Nephron progenitor cell (in vitro differentiated cells): ENCODE data around the gene MDGA2.

Source experiments
- DNase-seq: peaks from one replicate; pipeline ENCODE4 v3.0.0; 2021
- H3K27ac Mint-ChIP-seq: 2 replicates; pipeline ENCODE4 v1.8.0; 2021; ENCODE audit warnings: mild to moderate bottlenecking, moderate library complexity, mixed read lengths
- H3K27me3 Mint-ChIP-seq: 2 replicates; pipeline ENCODE4 v1.8.0; 2021; ENCODE audit warnings: mild to moderate bottlenecking, low read depth, mixed read lengths; ENCODE audit not compliant: poor library complexity
- H3K36me3 Mint-ChIP-seq: 2 replicates; pipeline ENCODE4 v1.8.0; 2021; ENCODE audit warnings: low read depth, mixed read lengths
- H3K4me1 Mint-ChIP-seq: 2 replicates; pipeline ENCODE4 v1.8.0; 2021; ENCODE audit warnings: mixed read lengths
- H3K4me3 Mint-ChIP-seq: 2 replicates; pipeline ENCODE4 v1.8.0; 2021; ENCODE audit warnings: mild to moderate bottlenecking, moderate library complexity, mixed read lengths
- H3K9me3 Mint-ChIP-seq: 2 replicates; pipeline ENCODE4 v1.8.0; 2021; ENCODE audit warnings: mild to moderate bottlenecking, moderate library complexity, mixed read lengths
- TF ChIP-seq, protein P1 (sequence below): fragments of 200-600 bp; sonication (generic); IDR thresholded peaks from 2 replicates; pipeline ENCODE4 v1.5.0; 2021; ENCODE audit warnings: antibody characterized with exemption

MDGA2 gene

GRCh38 chr14:47705683-47706082 lies 30.3 kb upstream of the MDGA2 start:
- no peak for DNase-seq
- H3K9me3 Mint-ChIP-seq = no peaks in the 10 kb centered on the region
- TF ChIP-seq, protein P1, sequence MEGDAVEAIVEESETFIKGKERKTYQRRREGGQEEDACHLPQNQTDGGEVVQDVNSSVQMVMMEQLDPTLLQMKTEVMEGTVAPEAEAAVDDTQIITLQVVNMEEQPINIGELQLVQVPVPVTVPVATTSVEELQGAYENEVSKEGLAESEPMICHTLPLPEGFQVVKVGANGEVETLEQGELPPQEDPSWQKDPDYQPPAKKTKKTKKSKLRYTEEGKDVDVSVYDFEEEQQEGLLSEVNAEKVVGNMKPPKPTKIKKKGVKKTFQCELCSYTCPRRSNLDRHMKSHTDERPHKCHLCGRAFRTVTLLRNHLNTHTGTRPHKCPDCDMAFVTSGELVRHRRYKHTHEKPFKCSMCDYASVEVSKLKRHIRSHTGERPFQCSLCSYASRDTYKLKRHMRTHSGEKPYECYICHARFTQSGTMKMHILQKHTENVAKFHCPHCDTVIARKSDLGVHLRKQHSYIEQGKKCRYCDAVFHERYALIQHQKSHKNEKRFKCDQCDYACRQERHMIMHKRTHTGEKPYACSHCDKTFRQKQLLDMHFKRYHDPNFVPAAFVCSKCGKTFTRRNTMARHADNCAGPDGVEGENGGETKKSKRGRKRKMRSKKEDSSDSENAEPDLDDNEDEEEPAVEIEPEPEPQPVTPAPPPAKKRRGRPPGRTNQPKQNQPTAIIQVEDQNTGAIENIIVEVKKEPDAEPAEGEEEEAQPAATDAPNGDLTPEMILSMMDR = no peak
- H3K27ac Mint-ChIP-seq = no peak overlapping the region
- no peak overlapping the region for H3K4me3 Mint-ChIP-seq
- H3K36me3 Mint-ChIP-seq = no peaks in the 10 kb centered on the region
- H3K27me3 Mint-ChIP-seq = peaks cover 4% of the 10 kb centered on the region
- H3K4me1 Mint-ChIP-seq = no peaks in the 10 kb centered on the region

GRCh38 chr14:47691829-47692228 lies 16.4 kb upstream of the MDGA2 start:
- peaks cover 8% of the 10 kb centered on the region for H3K9me3 Mint-ChIP-seq
- no peak overlapping the region for H3K27ac Mint-ChIP-seq
- no peak overlapping the region for H3K4me3 Mint-ChIP-seq
- H3K36me3 Mint-ChIP-seq = no peaks in the 10 kb centered on the region
- DNase-seq = no peak
- H3K27me3 Mint-ChIP-seq = peaks cover 4% of the 10 kb centered on the region
- TF ChIP-seq, protein P1 = no peak
- H3K4me1 Mint-ChIP-seq = no peaks in the 10 kb centered on the region

DNA sequence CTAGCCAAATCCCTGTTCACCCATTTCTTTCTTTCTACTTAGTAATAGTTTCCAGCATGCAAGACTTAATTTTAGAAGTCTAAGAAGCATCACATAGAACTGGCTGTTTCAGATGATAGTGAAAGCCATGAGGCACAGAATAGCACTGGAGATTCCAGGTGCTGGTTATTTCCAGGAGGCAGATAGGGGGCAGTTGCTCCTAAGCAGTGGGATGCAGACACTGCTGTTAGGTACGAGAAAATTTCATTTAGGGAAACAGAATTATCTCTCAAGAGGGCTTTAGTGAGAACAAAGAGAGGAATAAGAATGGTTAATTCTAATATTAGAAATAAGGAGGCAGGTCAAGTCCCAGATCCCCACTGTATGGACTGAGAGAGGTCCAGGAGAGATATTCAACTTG lies 3.6 kb upstream of the MDGA2 start:
- Mint-ChIP-seq H3K27ac (no peak overlapping the region), H3K4me3 (no peak overlapping the region), H3K27me3 (peaks cover 59% of the 10 kb centered on the region), H3K9me3 (no peaks in the 10 kb centered on the region), H3K36me3 (no peaks in the 10 kb centered on the region), H3K4me1 (peaks cover 21% of the 10 kb centered on the region)
- no peak for DNase-seq
- TF ChIP-seq, protein P1 = no peak

DNA sequence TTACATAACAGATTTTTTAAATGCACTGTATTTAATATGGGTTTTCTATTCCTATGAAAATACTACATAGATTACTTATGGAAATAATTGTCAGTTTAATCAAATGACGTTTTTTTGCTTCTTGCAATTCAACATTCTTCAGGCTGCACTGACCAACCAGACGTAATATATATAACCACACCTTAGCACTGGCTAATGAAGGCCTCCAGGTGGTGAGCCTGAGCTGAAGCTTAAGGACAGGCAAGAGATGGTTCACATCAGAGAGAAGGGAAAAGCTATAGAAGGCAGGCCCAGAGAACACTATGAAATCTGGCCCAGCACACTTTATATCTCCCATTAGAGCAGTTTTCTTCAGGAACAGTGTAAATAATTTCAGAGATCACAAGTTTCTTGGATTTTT lies 2.8 kb upstream of the MDGA2 start:
- DNase-seq = no peak
- peaks cover 67% of the 10 kb centered on the region for H3K27me3 Mint-ChIP-seq

DNA sequence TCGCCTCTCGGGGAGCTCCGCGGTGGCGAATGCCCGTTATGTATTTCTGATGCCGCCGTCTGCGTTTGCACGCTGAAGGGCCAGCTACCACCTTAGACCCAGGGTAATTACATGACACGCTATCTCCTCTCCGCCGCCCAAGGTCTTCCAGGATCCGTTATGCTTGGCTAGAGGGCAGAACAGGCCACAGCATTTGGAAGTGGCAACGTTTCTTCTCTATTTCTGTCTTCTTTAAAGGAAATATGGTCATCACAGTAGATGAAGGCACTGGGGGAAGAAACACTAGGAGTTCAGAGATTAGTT lies 861 bp upstream of the MDGA2 start:
- peaks cover 27% of the 10 kb centered on the region for H3K4me1 Mint-ChIP-seq
- peaks cover 79% of the 10 kb centered on the region for H3K27me3 Mint-ChIP-seq

More for the DNA sequence above, 2.8 kb upstream of the MDGA2 start:
- Mint-ChIP-seq H3K36me3 (no peaks in the 10 kb centered on the region), H3K4me3 (no peak overlapping the region), H3K4me1 (peaks cover 27% of the 10 kb centered on the region), H3K9me3 (no peaks in the 10 kb centered on the region), H3K27ac (no peak overlapping the region)
- TF ChIP-seq, protein P1 = no peak

More for the DNA sequence above, 861 bp upstream of the MDGA2 start:
- H3K9me3 Mint-ChIP-seq = no peaks in the 10 kb centered on the region
- TF ChIP-seq, protein P1 = no peak
- H3K36me3 Mint-ChIP-seq = no peaks in the 10 kb centered on the region
- H3K4me3 Mint-ChIP-seq = peak overlapping the region; percentile 92
- no peak for DNase-seq
- H3K27ac Mint-ChIP-seq = no peak overlapping the region
